ENCODE results near the gene MYO1F.
"Not testable (repeated sequence)": the region's sequence is repeated elsewhere in the genome, so short reads cannot be mapped to it uniquely, and the experiment has no call there.

MYO1F gene

GRCh38 chr19:8567522-8568172 is 9.6 kb downstream of the MYO1F start:
- no peak for DNase-seq (ENCODE audit: low read depth in 2 of 3, low spot score in 1 of 3)

GRCh38 chr19:8566855-8567254 is 10.4 kb downstream of the MYO1F start:
- no peak for DNase-seq (ENCODE audit: low read depth in 2 of 3, low spot score in 1 of 3)

- not testable (repeated sequence) for DNase-seq (ENCODE audit: low read depth in 2 of 3, low spot score in 1 of 3)
These were observed 12.4 kb downstream of the MYO1F start for GRCh38 chr19:8564866-8565265.

- DNase-seq (ENCODE audit: low read depth in 2 of 3, low spot score in 1 of 3) = no peak
These were observed 16.0 kb downstream of the MYO1F start for GRCh38 chr19:8561075-8561764.

- DNase-seq (ENCODE audit: low read depth in 2 of 3, low spot score in 1 of 3) = no peak
These were observed 18.9 kb downstream of the MYO1F start for GRCh38 chr19:8558325-8558724.

- no peak for DNase-seq (ENCODE audit: low read depth in 2 of 3, low spot score in 1 of 3)
These were observed 19.5 kb downstream of the MYO1F start for GRCh38 chr19:8557642-8558238.

GRCh38 chr19:8553729-8554128 is 23.5 kb downstream of the MYO1F start:
- DNase-seq (ENCODE audit: low read depth in 2 of 3, low spot score in 1 of 3) = not testable (repeated sequence)

GRCh38 chr19:8552810-8553209 is 24.4 kb downstream of the MYO1F start:
- DNase-seq (ENCODE audit: low read depth in 2 of 3, low spot score in 1 of 3) = no peak

- no peak for DNase-seq (ENCODE audit: low read depth in 2 of 3, low spot score in 1 of 3)
These were observed 27.2 kb downstream of the MYO1F start for GRCh38 chr19:8550070-8550469.

- no peak for DNase-seq (ENCODE audit: low read depth in 2 of 3, low spot score in 1 of 3)
These were observed 31.5 kb downstream of the MYO1F start for GRCh38 chr19:8545743-8546142.

- no peak for DNase-seq (ENCODE audit: low read depth in 2 of 3, low spot score in 1 of 3)
These were observed 33.1 kb downstream of the MYO1F start for GRCh38 chr19:8544168-8544567.

GRCh38 chr19:8539621-8540149 is 37.6 kb downstream of the MYO1F start:
- no peak for DNase-seq (ENCODE audit: low read depth in 2 of 3, low spot score in 1 of 3)

- DNase-seq (ENCODE audit: low read depth in 2 of 3, low spot score in 1 of 3) = no peak
These were observed 40.1 kb downstream of the MYO1F start for GRCh38 chr19:8537099-8537498.

GRCh38 chr19:8536282-8536681 is 41.0 kb downstream of the MYO1F start:
- no peak for DNase-seq (ENCODE audit: low read depth in 2 of 3, low spot score in 1 of 3)

GRCh38 chr19:8532225-8532624 is 45.0 kb downstream of the MYO1F start:
- DNase-seq (ENCODE audit: low read depth in 2 of 3, low spot score in 1 of 3) = no peak

GRCh38 chr19:8531470-8531869 is 45.8 kb downstream of the MYO1F start:
- DNase-seq (ENCODE audit: low read depth in 2 of 3, low spot score in 1 of 3) = no peak

GRCh38 chr19:8530061-8530679 is 47.1 kb downstream of the MYO1F start:
- DNase-seq (ENCODE audit: low read depth in 2 of 3, low spot score in 1 of 3) = no peak

GRCh38 chr19:8529369-8530006 is 47.8 kb downstream of the MYO1F start:
- DNase-seq (ENCODE audit: low read depth in 2 of 3, low spot score in 1 of 3) = no peak

GRCh38 chr19:8528500-8528899 is 48.7 kb downstream of the MYO1F start:
- DNase-seq (ENCODE audit: low read depth in 2 of 3, low spot score in 1 of 3) = no peak

GRCh38 chr19:8526345-8527091 is 50.7 kb downstream of the MYO1F start:
- no peak for DNase-seq (ENCODE audit: low read depth in 2 of 3, low spot score in 1 of 3)

- no peak for DNase-seq (ENCODE audit: low read depth in 2 of 3, low spot score in 1 of 3)
These were observed 51.9 kb downstream of the MYO1F start for GRCh38 chr19:8525401-8525684.

All from stimulated activated CD4-positive, alpha-beta T cell treated with anti-CD3 and anti-CD28 coated beads, Interleukin-12 subunit alpha, Interleukin-12 subunit beta, amount 100 ng/mL, for 48 hours (primary cell).